SK-N-SH (cell line): Measurements from ENCODE around the gene UBXN6.

Experiments
- CHD2 ChIP-seq: fragments of 150-350 bp; IDR thresholded peaks from 2 replicates; pipeline ENCODE4 v1.6.1; 2018; ENCODE audit warnings: low read length; ENCODE audit not compliant: partially characterized antibody
- CTCF ChIP-seq: fragments of 200-600 bp; sonication (generic); IDR thresholded peaks from 2 replicates; pipeline ENCODE4 v1.6.1; 2017; ENCODE audit warnings: antibody characterized with exemption, mild to moderate bottlenecking, moderate library complexity
- ELF1 ChIP-seq: IDR thresholded peaks from 2 replicates; pipeline ENCODE4 v1.4.0; 2012
- EP300 ChIP-seq, 2 experiments: IDR thresholded peaks; 2 replicates each; pipeline versions ENCODE4 v1.4.0 to v1.6.1; 2012; ENCODE audit warnings: borderline replicate concordance in 1 of 2, low read depth in 1 of 2, low read length in 1 of 2
- EZH2phosphoT487 ChIP-seq: fragments of 200-600 bp; sonication (generic); IDR thresholded peaks from 2 replicates; pipeline ENCODE4 v1.6.1; 2017; ENCODE audit warnings: low read depth, mixed run types, mild to moderate bottlenecking, antibody characterized with exemption, moderate library complexity, borderline replicate concordance
- GATA2 ChIP-seq: sonication (generic); formaldehyde crosslinking; IDR thresholded peaks from 2 replicates; pipeline ENCODE4 v1.5.0; 2020; ENCODE audit warnings: mild to moderate bottlenecking, missing genetic modification reagents
- JUND ChIP-seq: IDR thresholded peaks from 2 replicates; pipeline ENCODE4 v1.4.0; 2012
- NFIC ChIP-seq: IDR thresholded peaks from 2 replicates; pipeline ENCODE4 v1.4.0; 2012; ENCODE audit warnings: borderline replicate concordance
- REST ChIP-seq: IDR thresholded peaks from 2 replicates; pipeline ENCODE4 v1.6.1; 2012; ENCODE audit warnings: mild to moderate bottlenecking, low read depth, low read length, moderate library complexity
- ZBTB33 ChIP-seq: IDR thresholded peaks from 2 replicates; pipeline ENCODE4 v1.4.0; 2012; ENCODE audit warnings: low read depth, borderline replicate concordance
- TF ChIP-seq, protein P1 (sequence below): IDR thresholded peaks from 2 replicates; pipeline ENCODE4; 2012
- TF ChIP-seq, protein P2 (sequence below): IDR thresholded peaks from 2 replicates; pipeline ENCODE4 v1.4.0; 2012; ENCODE audit warnings: low read depth

- TF ChIP-seq CTCF, result no peak
- TF ChIP-seq JUND, result no peak
- no peak for TF ChIP-seq ELF1
- TF ChIP-seq GATA2, result no peak
- no peak for TF ChIP-seq CHD2
- TF ChIP-seq, protein P1, sequence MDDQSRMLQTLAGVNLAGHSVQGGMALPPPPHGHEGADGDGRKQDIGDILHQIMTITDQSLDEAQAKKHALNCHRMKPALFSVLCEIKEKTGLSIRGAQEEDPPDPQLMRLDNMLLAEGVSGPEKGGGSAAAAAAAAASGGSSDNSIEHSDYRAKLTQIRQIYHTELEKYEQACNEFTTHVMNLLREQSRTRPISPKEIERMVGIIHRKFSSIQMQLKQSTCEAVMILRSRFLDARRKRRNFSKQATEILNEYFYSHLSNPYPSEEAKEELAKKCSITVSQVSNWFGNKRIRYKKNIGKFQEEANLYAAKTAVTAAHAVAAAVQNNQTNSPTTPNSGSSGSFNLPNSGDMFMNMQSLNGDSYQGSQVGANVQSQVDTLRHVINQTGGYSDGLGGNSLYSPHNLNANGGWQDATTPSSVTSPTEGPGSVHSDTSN, result no peak
- TF ChIP-seq NFIC, result no peak
- no peak for TF ChIP-seq EP300 (IDR thresholded peaks at IDR 0.05; ENCODE audit: borderline replicate concordance in 1 of 2, low read depth in 1 of 2, low read length in 1 of 2)
- no peak for TF ChIP-seq ZBTB33
- no peak for TF ChIP-seq REST
- TF ChIP-seq, protein P2, sequence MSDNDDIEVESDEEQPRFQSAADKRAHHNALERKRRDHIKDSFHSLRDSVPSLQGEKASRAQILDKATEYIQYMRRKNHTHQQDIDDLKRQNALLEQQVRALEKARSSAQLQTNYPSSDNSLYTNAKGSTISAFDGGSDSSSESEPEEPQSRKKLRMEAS, result no peak
- TF ChIP-seq EZH2phosphoT487, result no peak
Observed at GRCh38 chr19:4428326-4428975, 29.1 kb downstream of the UBXN6 start.
